Measurements from ENCODE around the gene NT5C1B. TPM values are rescaled to one million over a fixed set of nuclear protein-coding genes. Genes with fewer than 3 reads are reported as not detected.

Gene NT5C1B
- total RNA-seq, 2 donors from 2014 or later, result not detected

GRCh38 chr2:18593496-18593895, 4.1 kb upstream of the NT5C1B start:
- no peaks in the 10 kb centered on the region for H3K4me1 ChIP-seq
- DNase-seq, result no peak
- no peak overlapping the region for H3K27ac ChIP-seq
- no peaks in the 10 kb centered on the region for H3K27me3 ChIP-seq
- no peak overlapping the region for H3K9ac ChIP-seq (ENCODE audit: low read depth in 2 of 2, low read length in 2 of 2)
- intact Hi-C loops (cut with DNase I), result no loop called here
- no peak overlapping the region for H3K4me3 ChIP-seq
- TF ChIP-seq CTCF (IDR thresholded peaks at IDR 0.05), result no peak
- H3K36me3 ChIP-seq, result no peaks in the 10 kb centered on the region
- no peaks in the 10 kb centered on the region for H3K9me3 ChIP-seq

GRCh38 chr2:18592372-18592771, 3.0 kb upstream of the NT5C1B start:
- intact Hi-C loops (cut with DNase I), result no loop called here
- no peaks in the 10 kb centered on the region for H3K4me1 ChIP-seq
- no peaks in the 10 kb centered on the region for H3K36me3 ChIP-seq
- H3K27me3 ChIP-seq, result no peaks in the 10 kb centered on the region
- H3K27ac ChIP-seq, result no peak overlapping the region
- no peak for TF ChIP-seq CTCF (IDR thresholded peaks at IDR 0.05)
- H3K9me3 ChIP-seq, result no peaks in the 10 kb centered on the region
- H3K9ac ChIP-seq (ENCODE audit: low read depth in 2 of 2, low read length in 2 of 2), result no peak overlapping the region
- DNase-seq, result no peak
- no peak overlapping the region for H3K4me3 ChIP-seq

- Histone ChIP-seq H3K36me3 (no peaks in the 10 kb centered on the region), H3K4me1 (no peaks in the 10 kb centered on the region), H3K9me3 (no peaks in the 10 kb centered on the region), H3K9ac (ENCODE audit: low read depth in 2 of 2, low read length in 2 of 2) (no peak overlapping the region), H3K27ac (no peak overlapping the region), H3K27me3 (no peaks in the 10 kb centered on the region), H3K4me3 (no peak overlapping the region)
- intact Hi-C loops (cut with DNase I), result no loop called here
- no peak for TF ChIP-seq CTCF (IDR thresholded peaks at IDR 0.05)
- no peak for DNase-seq
Measured at GRCh38 chr2:18588802-18589201, 567 bp downstream of the NT5C1B start.

GRCh38 chr2:18588049-18588448, 1.3 kb downstream of the NT5C1B start:
- Histone ChIP-seq H3K27ac (no peak overlapping the region), H3K27me3 (no peaks in the 10 kb centered on the region), H3K4me1 (no peaks in the 10 kb centered on the region), H3K9me3 (no peaks in the 10 kb centered on the region), H3K9ac (ENCODE audit: low read depth in 2 of 2, low read length in 2 of 2) (no peak overlapping the region), H3K4me3 (no peak overlapping the region), H3K36me3 (no peaks in the 10 kb centered on the region)
- DNase-seq, result no peak
- intact Hi-C loops (cut with DNase I), result no loop called here
- no peak for TF ChIP-seq CTCF (IDR thresholded peaks at IDR 0.05)

- H3K4me1 ChIP-seq, result no peaks in the 10 kb centered on the region
- H3K27me3 ChIP-seq, result no peaks in the 10 kb centered on the region
- H3K36me3 ChIP-seq, result no peaks in the 10 kb centered on the region
- TF ChIP-seq CTCF (IDR thresholded peaks at IDR 0.05), result no peak
- intact Hi-C loops (cut with DNase I), result no loop called here
- H3K4me3 ChIP-seq, result no peak overlapping the region
- no peak overlapping the region for H3K9ac ChIP-seq (ENCODE audit: low read depth in 2 of 2, low read length in 2 of 2)
- no peak overlapping the region for H3K27ac ChIP-seq
- DNase-seq, result no peak
- no peaks in the 10 kb centered on the region for H3K9me3 ChIP-seq
Measured at GRCh38 chr2:18585526-18585925, 3.8 kb downstream of the NT5C1B start.

GRCh38 chr2:18584608-18584954, 4.8 kb downstream of the NT5C1B start:
- DNase-seq, result no peak
- H3K27ac ChIP-seq, result no peak overlapping the region
- H3K9ac ChIP-seq (ENCODE audit: low read depth in 2 of 2, low read length in 2 of 2), result no peak overlapping the region

More at GRCh38 chr2:18584608-18584954, 4.8 kb downstream of the NT5C1B start:
- Histone ChIP-seq H3K4me1 (no peaks in the 10 kb centered on the region), H3K27me3 (no peaks in the 10 kb centered on the region), H3K4me3 (no peak overlapping the region), H3K36me3 (no peaks in the 10 kb centered on the region), H3K9me3 (no peaks in the 10 kb centered on the region)
- no peak for TF ChIP-seq CTCF (IDR thresholded peaks at IDR 0.05)
- intact Hi-C loops (cut with DNase I), result no loop called here

Measured in colonic mucosa (tissue), 4 donors.